ENCODE results near the gene VWA2.

VWA2 gene

GRCh38 chr10:114278140-114278883 lies 39.3 kb downstream of the VWA2 start:
- DNase-seq (ENCODE audit: low spot score): no peak

DNA sequence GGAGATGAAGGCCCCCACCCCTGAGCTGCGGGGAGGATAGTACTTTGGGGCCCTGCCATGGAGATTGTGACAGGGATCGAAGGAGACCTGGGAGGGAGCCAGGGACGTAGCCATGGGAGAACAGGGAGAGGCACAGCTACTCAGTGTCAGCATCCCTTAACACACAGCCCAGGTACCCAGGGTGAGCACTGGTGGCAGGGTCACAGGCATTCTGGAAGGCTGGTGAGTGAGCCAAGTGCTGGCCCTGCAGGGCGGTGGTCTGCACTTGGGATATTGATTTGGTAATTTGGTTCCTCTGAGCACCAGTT lies 39.8 kb downstream of the VWA2 start:
- DNase-seq (ENCODE audit: low spot score): no peak

DNA sequence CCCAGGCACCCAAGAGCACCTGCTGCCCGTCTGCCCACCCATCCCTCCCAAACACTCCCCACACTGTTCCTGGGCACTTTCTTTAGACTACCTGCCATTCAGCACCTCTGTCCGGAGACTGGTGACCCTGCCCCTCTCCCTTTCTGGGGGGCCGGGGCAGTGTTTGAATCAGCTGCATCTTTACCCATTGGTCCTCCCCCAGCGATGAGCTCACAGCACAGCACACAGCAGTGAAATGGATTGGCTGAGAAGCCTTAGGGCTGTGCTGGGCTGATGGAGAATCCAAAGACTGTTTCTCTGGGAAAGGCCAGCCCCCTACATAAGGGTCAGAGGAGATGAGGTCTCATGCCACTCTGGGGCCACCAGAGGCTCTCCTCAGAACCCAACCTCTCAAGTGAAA lies 40.2 kb downstream of the VWA2 start:
- no peak for DNase-seq (ENCODE audit: low spot score)

DNA sequence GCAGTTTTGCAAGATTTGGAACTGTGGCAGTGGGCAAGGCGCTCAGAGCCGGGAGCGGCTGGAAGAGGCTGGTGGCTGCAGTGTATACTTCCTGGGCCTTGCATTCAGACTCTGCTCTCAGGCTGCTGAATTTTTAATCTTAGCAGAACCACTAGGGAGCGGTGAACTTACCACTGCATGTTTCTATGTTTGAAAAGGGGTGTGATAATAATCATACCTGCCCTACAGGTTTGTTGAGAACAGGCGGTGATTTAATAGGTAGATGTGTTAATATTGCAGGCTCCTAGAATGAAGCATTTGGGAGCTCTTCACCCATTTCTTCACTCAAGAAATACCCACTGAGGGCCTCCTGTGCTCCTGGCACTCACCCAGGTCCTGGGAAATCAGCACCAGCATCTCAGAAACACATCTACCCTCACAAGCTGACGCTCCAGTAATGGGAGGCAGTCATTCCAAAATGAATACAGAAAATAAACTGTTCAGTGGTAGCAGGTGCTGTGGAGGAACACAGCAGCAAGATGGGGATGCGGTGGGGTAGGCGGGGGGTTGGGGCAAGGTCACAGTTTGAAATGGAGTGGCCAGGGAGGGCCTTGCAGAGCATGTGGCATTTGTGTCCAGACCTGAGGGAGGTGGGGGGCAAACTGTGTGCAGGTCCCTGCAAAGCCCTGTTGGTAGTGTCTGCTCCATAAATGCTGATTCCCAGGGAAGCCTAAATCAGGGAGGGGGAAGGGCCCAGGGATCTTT lies 41.0 kb downstream of the VWA2 start:
- DNase-seq (ENCODE audit: low spot score): no peak

DNA sequence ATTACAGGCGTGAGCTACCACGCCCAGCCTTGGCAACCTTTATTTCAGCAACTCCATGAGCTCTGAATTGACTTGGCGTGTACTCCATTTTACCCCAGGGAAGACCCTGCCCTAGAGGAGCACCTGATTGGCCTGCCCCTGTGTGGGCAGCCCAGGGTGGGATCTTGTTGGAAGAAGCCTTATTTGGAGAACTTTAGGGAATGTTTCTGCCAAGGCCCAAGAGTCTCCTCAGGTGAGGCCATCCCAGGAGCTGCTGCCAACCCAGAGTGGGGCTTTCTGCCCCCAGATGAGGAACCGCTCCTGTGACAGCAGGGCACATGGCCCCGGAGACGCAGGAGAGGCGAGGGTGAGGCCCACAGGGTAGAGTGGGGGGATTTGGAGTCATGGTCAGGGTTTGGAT lies 42.0 kb downstream of the VWA2 start:
- DNase-seq (ENCODE audit: low spot score): no peak

GRCh38 chr10:114281461-114281860 lies 42.4 kb downstream of the VWA2 start:
- no peak for DNase-seq (ENCODE audit: low spot score)

GRCh38 chr10:114282526-114282925 lies 43.5 kb downstream of the VWA2 start:
- DNase-seq (ENCODE audit: low spot score): no peak

- DNase-seq (ENCODE audit: low spot score): no peak
Measured at GRCh38 chr10:114283091-114283490, 44.0 kb downstream of the VWA2 start.

DNA sequence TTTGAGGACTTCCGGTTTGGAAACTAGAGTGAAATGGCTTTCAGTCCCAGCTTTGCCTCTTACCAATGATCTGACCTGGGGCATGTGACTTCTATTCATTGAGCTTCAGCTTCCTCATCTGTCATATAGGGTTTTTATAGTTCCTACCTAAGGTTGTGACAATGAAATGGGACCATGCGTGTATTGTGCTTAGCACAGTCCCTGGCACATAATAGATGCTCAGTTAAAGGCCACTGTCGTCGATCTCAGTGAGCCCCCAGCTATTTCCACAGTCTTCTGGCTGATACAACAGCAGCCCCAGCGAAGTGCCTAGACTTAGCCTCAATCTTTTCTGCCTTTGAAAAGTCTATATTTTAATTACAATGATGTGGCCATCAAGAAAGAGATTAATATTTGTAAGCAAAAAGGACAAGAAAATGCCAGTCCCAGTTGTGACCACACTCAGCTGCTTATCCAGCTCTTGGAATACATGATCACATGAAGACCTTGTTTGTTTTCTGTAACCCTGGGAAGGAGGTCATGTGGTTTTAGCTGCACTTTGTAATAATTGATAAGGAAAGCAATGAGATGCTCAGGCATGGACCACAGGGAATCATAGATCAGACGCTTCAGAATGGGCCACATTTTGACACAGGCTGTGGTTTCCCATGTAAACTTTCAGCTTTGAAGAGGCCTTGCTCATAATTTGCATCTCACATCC lies 44.6 kb downstream of the VWA2 start:
- no peak for DNase-seq (ENCODE audit: low spot score)

GRCh38 chr10:114284346-114285071 lies 45.5 kb downstream of the VWA2 start:
- DNase-seq (ENCODE audit: low spot score): no peak

- no peak for DNase-seq (ENCODE audit: low spot score)
Measured at GRCh38 chr10:114285961-114286441, 46.9 kb downstream of the VWA2 start.

DNA sequence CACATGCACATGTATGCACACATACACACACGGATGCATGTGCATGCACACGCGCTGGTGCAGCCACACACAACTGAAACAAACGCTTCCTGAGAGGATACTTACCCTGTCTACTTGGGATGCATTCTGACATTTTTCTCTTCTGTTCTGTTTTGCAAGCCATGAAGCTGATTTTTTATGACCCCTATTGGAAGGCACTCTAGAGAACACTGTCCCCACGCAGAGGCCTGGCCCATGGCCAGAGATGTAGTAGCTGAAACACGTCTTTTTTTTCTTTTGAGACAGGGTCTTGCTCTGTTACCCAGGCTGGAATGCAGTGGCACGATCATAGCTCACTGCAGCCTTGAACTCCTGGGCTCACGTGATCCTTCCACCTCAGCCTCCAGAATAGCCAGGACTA lies 47.9 kb downstream of the VWA2 start:
- DNase-seq (ENCODE audit: low spot score): no peak

GRCh38 chr10:114288424-114289095 lies 49.5 kb downstream of the VWA2 start:
- DNase-seq (ENCODE audit: low spot score): no peak

GRCh38 chr10:114289096-114289436 lies 50.0 kb downstream of the VWA2 start:
- no peak for DNase-seq (ENCODE audit: low spot score)

- no peak for DNase-seq (ENCODE audit: low spot score)
Measured at GRCh38 chr10:114290038-114290437, 51.0 kb downstream of the VWA2 start.

GRCh38 chr10:114291076-114291475 lies 52.0 kb downstream of the VWA2 start:
- no peak for DNase-seq (ENCODE audit: low spot score)

DNA sequence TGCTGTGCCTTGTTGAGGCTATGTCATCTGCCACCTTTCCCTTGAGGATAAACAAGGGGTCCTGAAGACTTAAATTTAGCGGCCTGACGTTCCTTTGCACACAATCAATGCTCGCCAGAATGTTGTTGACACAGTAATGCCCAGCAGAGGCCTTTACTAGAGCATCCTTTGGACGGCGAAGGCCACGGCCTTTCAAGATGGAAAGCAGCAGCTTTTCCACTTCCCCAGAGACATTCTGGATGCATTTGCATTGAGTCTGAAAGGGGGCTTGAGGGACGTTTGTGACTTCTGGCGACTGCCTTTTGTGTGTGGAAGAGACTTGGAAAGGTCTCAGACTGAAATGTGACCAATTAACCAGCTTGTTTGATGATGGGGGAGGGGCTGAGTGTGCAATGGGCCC lies 52.5 kb downstream of the VWA2 start:
- no peak for DNase-seq (ENCODE audit: low spot score)

- no peak for DNase-seq (ENCODE audit: low spot score)
Measured at GRCh38 chr10:114293075-114293474, 54.0 kb downstream of the VWA2 start.

- DNase-seq (ENCODE audit: low spot score): no peak
Measured at GRCh38 chr10:114294549-114294948, 55.5 kb downstream of the VWA2 start.

DNA sequence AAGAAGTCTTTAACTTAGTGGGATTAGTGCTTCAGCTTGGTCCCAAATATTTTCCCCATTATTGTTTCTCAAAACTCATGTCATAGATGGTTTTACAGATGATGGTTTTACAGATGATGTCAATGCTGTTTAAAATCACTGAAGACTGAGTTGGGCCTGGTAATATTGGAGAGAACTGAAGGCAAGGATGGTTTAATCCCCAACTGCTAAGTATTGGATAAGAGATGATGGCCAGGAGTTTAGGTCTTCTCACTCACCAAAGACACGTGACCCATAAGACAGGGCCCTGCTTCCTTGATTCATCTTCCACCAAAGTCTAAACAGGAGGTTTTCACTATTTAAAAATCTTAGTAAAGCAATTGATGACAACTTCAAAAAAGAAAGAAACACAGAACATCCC lies 56.3 kb downstream of the VWA2 start:
- no peak for DNase-seq (ENCODE audit: low spot score)

DNA sequence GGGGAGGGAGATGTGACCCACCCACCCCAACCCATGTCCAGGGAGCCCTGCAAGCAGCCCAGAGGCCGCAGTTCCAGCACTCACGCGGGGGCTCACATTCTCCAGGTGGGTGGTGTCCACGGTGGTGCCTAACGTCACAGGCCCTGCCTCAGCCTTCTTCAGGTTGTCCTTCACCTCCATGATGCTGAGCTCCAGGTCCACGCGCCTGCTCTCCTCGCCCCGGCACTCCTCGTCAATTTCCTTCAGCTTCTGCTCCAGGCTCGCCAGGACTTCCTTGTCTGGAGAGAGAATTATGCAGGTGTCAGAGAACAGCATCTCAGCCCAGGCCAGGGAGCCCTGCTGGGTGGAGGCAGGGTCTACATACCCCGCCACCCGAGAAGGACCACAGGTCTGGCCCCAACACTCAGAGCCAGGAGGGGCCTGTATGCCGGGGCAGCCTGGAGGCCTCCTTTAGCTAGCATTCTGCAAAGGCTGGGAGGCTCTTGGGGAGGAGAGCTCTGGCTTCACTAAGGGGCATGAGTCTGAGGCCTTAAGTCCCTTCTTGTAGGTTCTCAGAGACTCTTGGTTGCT lies 58.2 kb downstream of the VWA2 start:
- DNase-seq (ENCODE audit: low spot score): no peak

All from CD4-positive, alpha-beta T cell treated with Interleukin-6 at 100 ng/mL for 8 hours (primary cell).